ENCODE results near the gene CEP70.

GRCh38 chr3:138471481-138471880 is 122.6 kb downstream of the CEP70 start:
- no peak for TF ChIP-seq CTCF (IDR thresholded peaks at IDR 0.05)
- no peak for TF ChIP-seq POLR2A (IDR thresholded peaks at IDR 0.05)

Measured in thyroid gland (tissue), 4 donors.